GM18520 (cell line): ENCODE results near the gene LRRC61.
A peak's percentile ranks its signal among the peaks of the same experiment; 100 is the strongest.

Source experiments
- ATAC-seq: cut with Tn5 transposase; IDR thresholded peaks from one replicate; pipeline ENCODE4 v1.9.1; 2021; ENCODE audit not compliant: unreplicated experiment

The LRRC61 gene

GRCh38 chr7:150346922-150347321 is 23.8 kb downstream of the LRRC61 start:
- ATAC-seq, result no peak

DNA sequence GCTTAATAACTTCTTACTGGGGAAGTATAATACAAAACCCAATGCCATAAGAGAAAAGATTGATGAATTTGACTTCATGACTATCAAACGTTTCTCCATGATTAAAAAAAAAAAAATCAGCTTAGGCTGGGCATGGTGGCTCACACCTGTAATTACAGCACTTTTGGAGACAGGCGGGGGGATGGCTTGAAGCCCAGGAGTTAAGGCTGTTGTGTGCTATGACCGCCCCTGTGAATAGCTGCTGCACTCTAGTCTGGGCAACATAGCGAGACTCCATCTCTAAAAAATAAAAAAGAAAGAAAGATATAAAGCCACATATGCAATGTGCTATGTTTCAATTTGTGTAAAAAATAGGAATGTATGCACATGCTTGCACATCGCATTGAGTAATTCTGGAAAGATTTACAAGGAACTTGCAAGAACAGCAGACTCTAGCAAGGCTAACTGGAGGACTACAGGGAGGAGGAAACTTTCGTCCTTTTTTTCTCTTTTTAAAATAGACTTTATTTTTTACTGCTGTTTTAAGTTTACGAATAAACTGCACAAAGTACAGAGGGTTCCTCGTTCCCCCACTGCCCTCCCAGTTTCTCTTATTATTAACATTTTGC is 28.5 kb downstream of the LRRC61 start:
- no peak for ATAC-seq

DNA sequence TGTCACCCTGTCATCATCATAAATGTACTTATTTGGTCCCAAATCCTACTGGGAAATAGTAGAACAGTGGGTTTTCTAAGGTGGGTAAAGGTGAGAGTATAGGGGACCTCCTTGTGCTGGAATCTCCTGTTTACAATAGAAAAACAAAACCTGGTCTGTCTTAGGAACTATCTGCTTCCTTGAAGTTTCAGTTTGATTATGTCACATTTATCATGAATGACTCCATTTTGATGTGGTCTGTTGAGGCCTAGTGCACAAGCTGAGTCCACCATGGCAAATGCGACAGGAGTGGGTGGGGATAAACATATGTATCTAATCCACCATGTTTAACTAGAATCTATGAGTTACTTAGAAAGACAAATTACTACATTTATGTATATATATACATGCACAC is 32.5 kb downstream of the LRRC61 start:
- no peak for ATAC-seq

- ATAC-seq, result no peak
Observed at GRCh38 chr7:150356265-150356897, 33.2 kb downstream of the LRRC61 start.

DNA sequence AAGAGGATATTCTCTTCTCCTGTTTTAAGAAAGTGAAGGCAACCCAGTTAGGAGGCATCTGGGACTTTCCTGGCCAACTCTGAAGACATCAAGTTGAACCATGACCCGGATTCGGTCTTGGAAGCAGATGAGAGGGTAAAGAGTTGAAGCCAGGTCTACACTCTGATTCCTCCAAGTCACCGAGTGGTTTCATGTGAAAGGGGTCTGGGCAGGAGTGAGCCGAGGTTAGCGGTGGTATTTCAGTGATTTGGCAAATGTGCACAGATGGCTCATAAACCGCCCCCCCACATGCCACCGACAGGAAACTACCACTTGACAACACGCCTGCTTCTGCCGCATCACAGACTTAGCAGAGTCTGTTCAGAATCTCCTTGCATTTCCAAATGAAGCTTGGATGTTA is 34.1 kb downstream of the LRRC61 start:
- no peak for ATAC-seq

DNA sequence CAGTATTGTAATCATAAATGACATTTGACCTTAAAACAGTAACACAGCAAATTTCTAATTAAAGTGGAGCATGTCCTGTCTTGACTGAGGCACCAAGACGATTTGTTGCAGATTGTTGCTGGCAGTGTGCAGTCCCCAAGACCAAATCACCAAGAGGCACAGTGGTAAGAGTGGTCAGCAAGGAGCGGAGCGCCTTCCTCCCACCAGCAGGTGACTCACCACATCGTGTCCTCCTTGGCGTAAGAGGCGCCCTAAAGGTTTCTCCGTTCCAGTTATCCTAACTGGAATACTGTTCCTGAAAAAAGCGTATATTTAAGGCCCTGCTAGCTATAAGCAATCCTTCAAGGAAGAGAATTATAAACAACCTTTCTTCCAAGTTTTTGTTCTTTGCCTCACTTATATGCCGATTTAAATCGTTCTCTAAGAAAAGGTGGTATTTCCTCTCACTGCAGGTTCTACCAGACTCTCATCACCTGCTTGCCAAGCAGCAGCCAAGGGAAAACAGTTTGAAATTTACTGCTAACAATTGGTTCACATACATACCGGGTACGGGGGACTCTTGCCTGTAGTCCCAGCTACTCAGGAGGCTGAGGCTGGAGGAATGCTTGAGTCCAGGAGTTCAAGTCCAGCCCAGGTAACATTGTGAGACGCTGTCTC is 34.7 kb downstream of the LRRC61 start:
- no peak for ATAC-seq

DNA sequence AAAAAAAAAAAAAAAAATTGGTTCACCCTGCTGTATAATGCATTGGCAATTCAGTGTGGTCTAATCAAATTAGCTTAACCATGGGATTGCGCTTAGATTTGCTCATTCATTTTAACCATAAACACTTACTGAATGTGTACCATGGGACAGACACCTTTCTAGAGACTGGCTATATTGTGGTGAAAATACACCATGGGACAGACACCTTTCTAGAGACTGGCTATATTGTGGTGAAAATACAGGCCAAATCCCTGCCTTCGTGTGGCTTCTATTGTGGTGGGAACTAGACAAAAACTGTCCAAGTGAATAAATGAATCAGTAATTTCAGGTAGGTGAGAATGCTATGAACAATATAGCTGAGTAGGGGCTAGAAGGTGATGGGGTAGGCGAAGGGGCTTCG is 35.3 kb downstream of the LRRC61 start:
- no peak for ATAC-seq

DNA sequence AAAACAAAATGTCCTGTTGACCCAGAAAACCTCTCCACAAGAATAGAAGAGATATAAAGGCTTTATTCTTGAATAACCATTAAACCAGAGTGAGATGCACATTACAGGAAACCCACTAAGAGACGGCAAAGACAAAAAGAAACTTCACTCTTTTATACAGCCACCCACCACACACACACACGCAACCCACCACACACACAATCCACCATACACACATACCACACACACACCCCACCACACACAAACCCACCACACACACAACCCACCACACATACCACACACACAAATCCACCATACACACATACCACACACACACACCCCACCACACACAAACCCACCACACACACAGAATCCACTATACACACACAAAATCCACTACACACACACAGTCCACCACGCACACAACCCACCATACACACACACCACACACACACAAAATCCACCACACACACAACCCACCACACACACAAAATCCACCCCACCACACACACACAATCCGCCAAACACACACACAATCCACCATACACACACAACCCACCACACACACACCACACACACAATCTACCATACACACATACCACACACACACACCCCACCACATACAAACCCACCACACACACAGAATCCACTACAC is 36.0 kb downstream of the LRRC61 start:
- no peak for ATAC-seq

- no peak for ATAC-seq
Observed at GRCh38 chr7:150359622-150360362, 36.6 kb downstream of the LRRC61 start.

DNA sequence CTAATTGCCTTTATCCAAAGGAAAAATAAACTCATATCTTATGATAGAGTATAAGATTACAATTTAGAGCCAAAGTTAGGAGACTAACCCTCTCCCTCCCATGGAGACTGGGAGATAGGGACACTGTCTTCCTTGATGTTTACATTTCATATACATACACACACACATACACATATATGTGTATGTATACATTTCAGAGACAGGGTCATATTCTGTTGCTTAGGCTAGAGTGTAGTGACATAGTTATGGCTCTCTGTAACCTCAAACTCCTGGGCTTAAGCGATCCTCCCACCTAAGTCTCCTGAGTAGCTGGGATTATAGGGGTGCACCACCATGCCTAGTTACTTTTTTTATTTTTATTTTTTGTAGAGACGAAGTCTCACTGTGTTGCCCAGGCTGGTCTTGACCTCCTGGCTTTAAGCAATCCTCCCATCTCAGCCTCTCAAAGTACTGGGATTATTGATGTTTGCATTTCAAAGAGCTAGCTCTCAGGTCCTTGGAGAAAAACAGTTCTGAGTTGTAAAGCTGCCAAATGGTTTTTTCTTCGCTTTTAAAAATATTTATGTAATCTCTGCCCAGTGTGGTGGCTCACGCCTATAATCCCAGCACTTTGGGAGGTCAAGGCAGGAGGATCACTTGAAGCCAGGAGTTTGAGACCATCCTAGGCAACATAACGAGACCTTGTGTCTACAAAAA is 37.4 kb downstream of the LRRC61 start:
- no peak for ATAC-seq

GRCh38 chr7:150361402-150361801 is 38.2 kb downstream of the LRRC61 start:
- ATAC-seq, result no peak

GRCh38 chr7:150361807-150362621 is 38.9 kb downstream of the LRRC61 start:
- ATAC-seq, result no peak

DNA sequence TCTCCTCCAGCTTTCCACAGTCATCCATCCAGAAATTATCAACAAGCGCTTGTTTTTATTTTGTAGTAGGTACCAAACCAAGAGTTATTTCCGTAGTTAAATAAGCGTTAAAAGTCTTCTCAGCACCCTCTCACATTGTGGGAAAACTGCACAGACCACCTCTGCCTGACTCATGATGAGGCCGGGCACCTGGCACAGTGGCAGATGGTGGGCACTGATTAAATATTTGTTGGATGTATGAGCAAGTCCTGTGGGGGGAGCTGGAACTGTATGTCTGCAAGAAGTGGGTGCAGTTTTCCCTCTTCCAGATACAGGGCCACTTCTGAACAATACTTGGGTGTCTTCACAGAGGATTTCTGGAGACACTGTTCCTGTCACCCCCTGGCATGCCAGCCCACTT is 40.2 kb downstream of the LRRC61 start:
- no peak for ATAC-seq

DNA sequence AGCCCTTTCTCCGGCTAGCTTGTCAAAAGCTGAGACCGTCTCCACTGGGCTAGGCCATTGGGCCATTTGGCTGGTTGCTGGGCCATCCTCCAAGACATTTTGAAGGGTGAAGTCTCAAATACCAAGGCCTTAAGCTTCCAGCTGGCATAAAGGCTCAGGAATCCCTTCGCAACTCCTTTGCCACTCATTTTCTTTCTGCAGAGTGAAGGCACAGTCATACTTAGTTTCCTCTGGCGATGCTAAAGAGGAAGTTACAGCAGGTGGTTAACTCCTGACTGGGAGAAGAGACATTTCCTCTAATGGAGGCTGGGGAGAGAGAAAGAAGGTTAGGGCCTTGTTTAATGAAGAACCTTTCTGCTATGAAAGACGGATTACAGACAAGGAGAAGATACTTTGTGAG is 40.7 kb downstream of the LRRC61 start:
- no peak for ATAC-seq

DNA sequence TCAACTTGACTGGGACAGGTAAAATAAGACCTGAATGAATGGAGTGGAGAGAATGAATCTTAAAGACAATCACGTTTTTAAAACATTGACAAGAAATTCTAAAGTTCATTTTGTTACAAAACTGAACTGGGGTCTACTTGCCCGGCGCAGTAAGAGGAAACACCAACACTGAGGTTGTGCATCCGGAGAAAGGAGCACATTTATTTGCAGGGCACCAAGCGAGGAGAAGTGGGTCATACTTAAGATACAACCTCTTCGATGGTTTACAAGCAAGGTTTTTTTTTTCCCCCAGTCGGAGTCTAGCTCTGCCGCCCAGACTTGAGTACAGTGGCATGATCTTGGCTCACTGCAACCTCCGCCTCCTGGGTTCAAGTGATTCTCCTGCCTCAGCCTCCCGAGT is 42.0 kb downstream of the LRRC61 start:
- ATAC-seq, result no peak

DNA sequence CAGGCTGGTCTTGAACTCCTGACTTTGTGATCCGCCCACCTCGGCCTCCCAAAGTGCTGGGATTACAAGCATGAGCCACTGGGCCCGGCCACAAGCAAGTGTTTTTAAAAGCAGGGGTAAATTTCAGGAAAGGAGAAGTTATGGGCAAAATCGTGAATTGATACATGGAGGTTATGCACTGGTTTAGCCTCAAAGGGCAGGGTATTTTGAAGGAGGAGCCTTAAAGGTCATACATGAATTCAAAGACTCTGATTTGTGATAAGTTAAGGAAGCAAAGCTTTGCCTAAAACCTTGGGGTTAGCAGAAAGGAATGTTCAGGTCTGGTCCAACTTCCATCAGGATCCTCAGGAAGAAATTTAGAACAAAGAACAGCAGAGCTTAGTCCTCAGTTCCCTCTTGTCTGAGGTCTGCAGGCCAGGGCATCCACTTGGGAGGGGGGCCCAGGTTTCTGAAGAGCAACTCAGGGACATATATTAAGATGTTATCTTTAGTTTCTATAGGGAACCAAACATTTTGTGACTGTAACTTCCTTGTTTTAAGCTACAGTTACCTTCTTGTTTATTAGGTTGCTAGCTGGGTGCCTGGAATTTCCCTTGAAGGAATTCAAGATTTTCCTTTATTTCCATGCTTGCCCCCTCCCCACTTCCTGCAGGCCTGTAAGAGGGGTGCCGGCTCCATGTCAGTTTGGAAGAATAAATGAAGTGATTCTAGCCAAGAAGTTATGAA is 42.7 kb downstream of the LRRC61 start:
- ATAC-seq, result no peak

DNA sequence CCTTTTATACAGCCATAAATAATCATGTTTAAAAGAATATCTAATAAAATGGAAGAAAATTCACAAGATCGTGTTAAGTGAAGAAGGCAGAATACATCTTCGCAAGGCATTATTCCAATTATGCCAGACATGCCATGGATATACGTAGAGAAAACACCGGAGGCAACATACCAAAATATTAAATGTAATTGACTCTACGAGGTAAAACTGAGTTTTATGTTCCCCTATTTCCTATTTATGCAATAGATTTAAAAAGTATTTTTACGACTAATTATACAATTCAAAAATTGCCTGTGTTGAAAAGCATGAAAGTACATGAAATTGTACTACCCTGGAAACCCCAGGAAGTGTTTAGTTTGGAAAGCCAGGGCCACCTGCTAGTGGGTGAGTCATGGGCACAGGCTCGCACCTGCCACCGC is 44.5 kb downstream of the LRRC61 start:
- ATAC-seq, result no peak

GRCh38 chr7:150368096-150368883 is 45.1 kb downstream of the LRRC61 start, which contains the start of gene REPIN1:
Gene REPIN1 (plus strand): TSS chr7:150368822. CDS start chr7:150369712, 890 bp downstream.
- peak; percentile 40 for ATAC-seq
